Cortex of kidney (tissue), 1 donor: ENCODE measurements around the gene ITGB8.
"Not testable (repeated sequence)": the region's sequence is repeated elsewhere in the genome, so short reads cannot be mapped to it uniquely, and the experiment has no call there.

ENCODE experiments used
- DNase-seq: peaks from one replicate; lab custom pipeline; 2025; lab: John Stamatoyannopoulos, UW

The ITGB8 gene

GRCh38 chr7:20381406-20382034, 50.8 kb downstream of the ITGB8 start:
- no peak for DNase-seq

DNA sequence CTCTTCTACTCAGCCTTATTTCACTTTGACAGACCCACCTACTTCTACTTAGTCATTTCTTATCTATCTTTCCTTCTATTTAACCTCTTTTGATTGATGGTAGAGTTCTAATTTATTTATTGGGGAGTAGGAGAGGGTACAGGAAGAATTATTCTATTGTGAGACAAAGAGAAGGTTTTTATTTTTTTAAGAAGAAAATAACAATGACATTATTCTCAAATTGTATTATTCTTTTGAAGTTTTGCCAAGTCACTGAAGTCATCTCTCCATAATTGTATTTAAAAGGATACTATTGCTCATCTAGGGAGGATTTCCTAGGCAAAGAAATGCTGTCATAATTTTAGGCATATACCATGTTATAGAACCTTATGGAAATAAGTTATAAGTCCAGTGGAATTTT, 52.7 kb downstream of the ITGB8 start:
- DNase-seq = no peak

GRCh38 chr7:20385126-20385525, 54.4 kb downstream of the ITGB8 start:
- DNase-seq = no peak

DNA sequence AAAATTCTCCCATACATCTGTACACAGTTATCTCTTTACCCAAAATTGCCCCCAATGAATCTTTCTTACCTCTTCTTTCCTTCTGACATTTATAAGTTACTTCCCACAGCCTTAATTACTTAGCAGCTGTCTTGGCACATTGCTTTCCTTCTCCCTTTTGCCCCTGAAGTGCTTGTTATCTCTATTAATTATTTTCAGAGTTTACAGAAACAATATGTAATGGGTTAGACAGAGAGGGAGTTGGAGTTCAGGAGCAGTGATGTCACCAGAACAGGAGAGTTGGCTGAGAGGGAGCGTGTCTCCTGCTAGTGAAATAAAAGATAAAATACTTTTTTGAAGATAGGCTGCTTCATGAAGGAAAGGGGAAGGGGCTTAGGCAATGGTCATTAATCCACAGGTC, 57.4 kb downstream of the ITGB8 start:
- no peak for DNase-seq

- not testable (repeated sequence) for DNase-seq
Observed at GRCh38 chr7:20389192-20389591, 58.5 kb downstream of the ITGB8 start.

DNA sequence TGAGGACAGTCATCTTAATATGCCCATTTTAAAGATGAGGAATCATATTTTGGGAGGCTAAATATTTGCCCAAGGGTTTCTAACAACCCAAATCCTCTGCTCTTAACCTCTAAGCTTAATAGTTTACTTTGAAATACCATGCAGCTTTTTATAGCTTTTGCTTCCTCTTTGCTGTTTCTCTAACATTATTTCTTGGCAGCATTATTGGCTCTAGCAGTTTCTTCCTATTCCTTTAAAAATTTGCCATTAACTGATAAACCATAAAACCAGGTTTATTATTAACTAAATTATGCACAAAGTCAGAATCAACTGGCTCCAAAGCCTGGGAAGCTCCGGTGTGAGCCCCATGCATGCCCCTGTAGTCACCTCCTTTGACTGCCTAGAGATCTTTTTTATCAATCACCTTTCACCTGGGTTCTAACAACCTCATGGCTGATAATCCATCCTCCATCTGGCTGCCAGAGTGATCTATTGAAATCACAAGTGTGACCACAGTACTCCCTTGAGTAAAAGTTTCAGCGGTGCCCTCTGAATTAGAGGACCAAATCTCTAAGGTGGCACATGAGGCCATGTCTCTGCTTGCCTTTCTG, 62.4 kb downstream of the ITGB8 start:
- DNase-seq = no peak

DNA sequence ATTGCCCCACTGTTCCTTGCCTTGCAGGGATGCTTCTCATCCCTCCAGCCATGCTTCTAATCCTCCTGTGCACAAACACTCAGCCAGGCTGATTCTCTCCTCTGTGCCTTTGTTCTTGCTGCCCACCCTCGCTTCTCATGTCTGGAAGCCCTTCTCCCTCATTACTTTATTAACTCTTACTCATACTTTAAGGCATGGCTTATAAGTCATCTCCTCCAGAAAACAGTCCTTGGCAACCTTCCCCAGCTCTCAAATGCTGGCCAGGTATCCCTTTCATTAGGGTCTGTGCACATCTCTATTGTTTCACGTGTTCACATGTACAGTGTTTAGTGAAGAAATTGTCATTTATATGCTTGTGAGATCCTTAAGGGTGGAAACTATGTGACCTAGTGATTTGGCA, 62.9 kb downstream of the ITGB8 start:
- DNase-seq = no peak

GRCh38 chr7:20394284-20394683, 63.6 kb downstream of the ITGB8 start:
- no peak for DNase-seq

- no peak for DNase-seq
Observed at GRCh38 chr7:20395104-20395503, 64.4 kb downstream of the ITGB8 start.

- no peak for DNase-seq
Observed at GRCh38 chr7:20395511-20395910, 64.8 kb downstream of the ITGB8 start.

GRCh38 chr7:20399521-20399920, 68.8 kb downstream of the ITGB8 start:
- DNase-seq = no peak

DNA sequence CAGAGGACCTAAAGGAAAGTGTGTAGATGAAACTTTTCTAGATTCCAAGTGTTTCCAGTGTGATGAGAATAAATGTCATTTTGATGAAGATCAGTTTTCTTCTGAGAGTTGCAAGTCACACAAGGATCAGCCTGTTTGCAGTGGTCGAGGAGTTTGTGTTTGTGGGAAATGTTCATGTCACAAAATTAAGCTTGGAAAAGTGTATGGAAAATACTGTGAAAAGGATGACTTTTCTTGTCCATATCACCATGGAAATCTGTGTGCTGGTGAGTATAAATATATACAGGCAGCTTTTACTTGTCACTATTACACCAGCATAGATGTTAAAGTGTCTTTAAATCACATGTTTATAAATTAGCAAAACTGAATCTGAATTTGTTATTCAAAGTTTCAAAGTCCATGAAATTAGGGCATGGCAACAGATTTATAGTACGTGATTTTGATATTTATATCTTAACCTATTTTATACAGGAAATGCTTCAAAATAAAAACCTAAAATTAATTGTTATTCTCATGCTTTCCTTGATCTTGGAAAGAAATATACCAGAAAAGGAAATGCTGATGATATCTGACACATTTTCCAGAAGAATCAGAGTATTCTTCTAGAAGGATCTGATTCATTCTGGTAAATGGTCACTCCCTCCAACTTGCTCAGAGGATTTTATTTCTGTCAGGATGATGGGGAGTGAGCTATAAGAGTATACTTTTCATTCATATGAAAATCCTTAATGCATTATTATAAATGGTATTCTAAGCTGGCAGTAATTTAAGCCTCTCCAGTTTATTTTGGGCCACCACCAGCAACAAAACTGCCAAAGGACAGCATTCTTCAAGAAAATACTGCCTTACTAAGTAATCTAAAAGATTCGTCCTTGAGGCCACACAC, 71.4 kb downstream of the ITGB8 start:
- DNase-seq = no peak

DNA sequence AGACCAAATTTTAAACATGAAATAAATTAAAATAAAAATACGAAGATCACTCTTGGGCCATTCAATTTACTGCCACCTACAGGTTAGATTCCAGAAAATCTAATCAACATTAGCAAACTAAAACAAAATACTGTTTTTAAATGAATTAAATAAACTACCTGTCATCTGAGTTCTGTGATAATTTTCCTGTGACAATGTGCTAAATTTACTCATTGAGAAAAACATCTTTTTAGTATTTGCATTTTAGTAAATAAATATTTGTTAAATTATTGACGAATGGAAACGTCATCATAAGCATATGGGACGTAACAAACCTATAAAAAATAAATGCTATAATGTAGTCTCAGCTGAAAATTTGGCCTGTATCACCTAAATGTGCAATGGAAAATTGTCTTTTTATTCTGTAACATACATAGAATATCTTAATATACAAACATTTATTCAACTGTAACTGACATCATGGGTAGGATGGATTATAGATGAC, 72.1 kb downstream of the ITGB8 start:
- DNase-seq = no peak

GRCh38 chr7:20403331-20403730, 72.6 kb downstream of the ITGB8 start:
- DNase-seq = no peak

- no peak for DNase-seq
Observed at GRCh38 chr7:20404320-20404719, 73.6 kb downstream of the ITGB8 start.

DNA sequence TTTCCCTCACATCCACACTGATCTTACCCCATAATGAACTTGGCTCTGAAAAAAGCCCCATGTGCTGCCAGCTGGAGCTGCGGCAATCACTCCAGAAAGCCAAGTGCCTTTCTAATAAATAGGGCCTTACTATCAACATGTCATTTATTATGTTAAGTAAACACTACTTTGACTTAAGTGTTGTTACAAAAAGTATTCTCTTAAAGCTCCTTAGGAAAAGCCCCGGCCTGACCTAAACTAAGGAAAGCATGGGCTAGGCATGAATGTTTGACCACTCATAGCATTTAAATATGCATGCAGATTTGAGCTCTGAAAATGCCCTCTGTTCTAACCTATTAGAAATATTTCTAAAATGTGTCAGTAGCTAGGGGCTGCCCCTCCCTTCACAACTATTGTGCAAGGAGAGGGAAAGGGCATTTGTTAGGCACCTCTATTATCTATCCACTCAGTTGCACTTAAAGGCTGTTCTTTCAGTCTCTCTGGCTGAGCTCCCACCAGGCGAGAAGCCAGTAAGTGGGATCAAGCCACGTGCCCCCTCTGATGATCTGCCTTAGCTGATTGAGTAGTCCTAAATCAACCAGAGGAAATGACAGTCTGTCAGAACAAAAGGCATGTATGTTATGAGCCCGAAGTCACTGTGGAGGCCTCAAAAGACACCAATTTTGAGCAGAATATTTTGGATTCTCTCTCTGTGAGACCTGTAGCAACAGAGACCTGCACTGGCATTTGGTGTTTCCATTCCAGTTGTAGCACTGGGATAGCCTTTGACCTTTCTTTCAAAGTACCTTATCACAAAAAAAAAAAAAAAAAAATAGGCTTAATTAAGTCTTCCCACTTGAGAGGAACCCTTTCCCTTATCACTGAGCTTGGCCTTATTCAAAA, 77.1 kb downstream of the ITGB8 start:
- DNase-seq = no peak

DNA sequence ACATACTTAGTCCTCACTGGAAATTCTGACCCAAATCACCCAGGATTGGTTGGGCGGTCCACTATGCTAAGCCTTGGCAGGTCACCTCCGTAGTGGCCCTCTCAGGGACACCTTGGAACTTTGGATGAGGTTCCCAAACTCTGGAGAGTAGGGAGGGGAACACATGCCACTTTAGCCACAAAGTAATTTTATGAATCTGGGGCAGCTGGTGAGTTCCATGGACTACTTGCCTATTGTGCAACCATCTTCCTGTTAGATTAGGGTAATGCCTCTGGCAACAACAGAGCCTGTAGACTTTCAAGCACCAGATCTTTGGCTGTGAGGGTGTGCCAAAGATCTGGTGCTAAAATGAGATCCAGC, 77.7 kb downstream of the ITGB8 start:
- no peak for DNase-seq

- no peak for DNase-seq
Observed at GRCh38 chr7:20409961-20410360, 79.3 kb downstream of the ITGB8 start.

DNA sequence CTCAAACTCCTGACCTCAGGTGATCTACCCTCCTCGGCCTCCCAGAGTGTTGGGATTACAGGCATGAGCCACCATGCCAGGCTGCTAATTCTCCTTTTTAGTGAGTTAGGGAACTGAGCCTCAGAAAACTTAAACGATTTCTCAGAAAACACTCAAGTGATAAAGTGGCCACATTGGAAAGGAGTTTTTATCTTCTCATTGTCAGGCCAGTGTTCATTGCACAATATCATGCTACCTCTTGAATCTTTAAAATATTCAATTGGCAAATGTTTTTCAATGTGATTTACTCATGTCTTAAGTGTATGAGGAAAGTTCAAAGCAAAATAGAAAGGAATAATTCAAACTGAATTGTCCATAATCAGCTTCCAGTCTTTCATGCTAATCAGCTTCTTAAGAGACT, 80.7 kb downstream of the ITGB8 start:
- no peak for DNase-seq

- no peak for DNase-seq
Observed at GRCh38 chr7:20412032-20412431, 81.3 kb downstream of the ITGB8 start.

DNA sequence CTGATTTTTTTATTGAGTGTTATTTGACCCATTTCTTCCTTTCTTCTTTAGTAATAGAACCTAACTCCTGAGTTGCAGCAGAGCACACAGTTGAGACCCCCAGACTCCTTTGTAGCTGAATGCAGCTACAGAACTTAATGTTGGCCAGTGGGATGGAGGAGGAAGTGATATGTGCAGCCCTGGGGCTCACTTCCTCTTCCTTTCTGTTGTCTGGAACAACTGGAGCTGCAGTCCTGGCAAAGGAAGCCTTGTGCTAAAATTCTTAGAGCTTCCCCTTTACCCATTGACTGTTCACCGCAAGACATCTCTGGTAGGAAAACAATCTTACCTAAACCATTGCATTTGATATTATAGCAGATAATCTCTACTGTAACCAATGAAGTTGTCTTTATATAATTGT, 86.6 kb downstream of the ITGB8 start:
- no peak for DNase-seq
